RPMI8226 (cell line): Measurements from ENCODE around the gene CEBPE.
A peak's percentile ranks its signal among the peaks of the same experiment; 100 is the strongest.

Experiments used
- DNase-seq: peaks from one replicate; pipeline ENCODE4 v3.0.0-alpha.2; 2015

Gene CEBPE

DNA sequence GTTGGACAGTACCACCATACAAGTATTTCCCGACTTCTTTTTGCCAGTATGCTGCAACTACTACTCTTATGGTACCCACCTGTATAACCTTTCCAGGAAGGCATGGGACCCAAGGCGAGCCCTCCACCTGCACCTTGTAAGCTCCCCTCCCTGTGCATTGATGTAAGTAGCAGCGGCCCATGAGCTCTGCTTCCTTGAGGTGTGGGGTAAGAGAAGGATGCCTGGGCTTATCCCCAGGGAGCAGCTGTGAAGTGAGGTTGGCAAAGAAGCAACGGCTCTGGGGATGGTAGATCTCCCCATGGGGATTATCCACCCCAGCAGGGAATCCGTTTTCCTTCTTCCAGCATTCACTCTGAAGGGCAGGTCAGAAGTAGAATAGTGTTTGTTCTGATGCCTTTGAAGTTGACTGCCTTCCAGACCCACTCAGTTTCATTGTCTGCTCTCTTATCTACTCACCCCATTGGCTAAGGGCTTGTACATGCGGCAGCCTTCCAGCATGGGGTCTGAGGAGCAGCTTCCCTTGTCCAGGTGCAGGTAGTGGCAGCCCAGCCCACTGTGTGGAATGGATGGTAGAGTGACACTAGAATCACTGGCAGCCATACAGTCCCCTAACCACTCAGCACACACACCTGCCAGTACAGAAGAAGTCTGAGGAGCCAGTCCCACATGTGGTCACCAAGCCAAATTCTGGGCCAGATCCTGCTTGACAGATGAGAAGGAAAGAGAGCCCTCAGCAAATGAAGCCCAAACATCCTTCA, 17.7 kb downstream of the CEBPE start:
- DNase-seq = no peak

DNA sequence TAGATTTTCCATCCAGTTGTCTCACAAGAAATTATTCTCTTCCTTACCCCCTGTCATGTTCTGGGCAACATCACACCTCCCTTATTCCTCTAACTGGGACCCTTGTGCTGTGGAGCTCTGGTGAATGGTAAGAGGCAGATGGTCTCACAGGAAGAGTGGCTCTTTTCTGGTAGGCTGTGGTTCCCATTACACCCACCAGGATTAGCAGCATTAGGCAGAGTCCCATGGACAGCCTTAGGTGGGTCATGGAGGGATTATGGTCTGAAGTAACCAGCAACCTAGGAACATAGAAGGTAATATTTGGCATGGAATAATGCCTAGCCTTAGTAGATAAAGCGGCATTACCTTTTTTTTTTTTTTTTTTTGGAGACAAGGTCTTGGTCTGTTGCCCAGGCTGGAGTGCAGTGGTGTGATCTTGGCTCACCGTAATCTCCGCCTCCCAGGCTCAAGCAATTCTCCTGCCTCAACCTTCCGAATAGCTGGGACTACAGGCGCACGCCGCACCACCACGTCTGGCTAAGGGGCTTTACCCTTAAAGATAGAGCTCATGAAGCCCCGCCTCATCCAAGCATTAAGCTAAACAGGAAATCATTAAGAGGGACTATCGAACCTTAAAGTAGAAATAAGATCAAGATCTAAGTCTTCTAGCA, 19.7 kb downstream of the CEBPE start:
- no peak for DNase-seq

GRCh38 chr14:23097786-23098185, 21.3 kb downstream of the CEBPE start:
- no peak for DNase-seq

- DNase-seq = peak; percentile 98
Measured at GRCh38 chr14:23095196-23096108, 23.6 kb downstream of the CEBPE start, which contains the start of gene C14orf119. Gene C14orf119 (plus strand): TSS chr14:23095505. CDS start chr14:23097659, 2,154 bp downstream.

GRCh38 chr14:23094666-23095195, 24.3 kb downstream of the CEBPE start, which contains the start of gene ACIN1:
Gene ACIN1 (minus strand): TSS chr14:23095136. CDS start chr14:23095112, 24 bp downstream.
- peak; percentile 80 for DNase-seq

DNA sequence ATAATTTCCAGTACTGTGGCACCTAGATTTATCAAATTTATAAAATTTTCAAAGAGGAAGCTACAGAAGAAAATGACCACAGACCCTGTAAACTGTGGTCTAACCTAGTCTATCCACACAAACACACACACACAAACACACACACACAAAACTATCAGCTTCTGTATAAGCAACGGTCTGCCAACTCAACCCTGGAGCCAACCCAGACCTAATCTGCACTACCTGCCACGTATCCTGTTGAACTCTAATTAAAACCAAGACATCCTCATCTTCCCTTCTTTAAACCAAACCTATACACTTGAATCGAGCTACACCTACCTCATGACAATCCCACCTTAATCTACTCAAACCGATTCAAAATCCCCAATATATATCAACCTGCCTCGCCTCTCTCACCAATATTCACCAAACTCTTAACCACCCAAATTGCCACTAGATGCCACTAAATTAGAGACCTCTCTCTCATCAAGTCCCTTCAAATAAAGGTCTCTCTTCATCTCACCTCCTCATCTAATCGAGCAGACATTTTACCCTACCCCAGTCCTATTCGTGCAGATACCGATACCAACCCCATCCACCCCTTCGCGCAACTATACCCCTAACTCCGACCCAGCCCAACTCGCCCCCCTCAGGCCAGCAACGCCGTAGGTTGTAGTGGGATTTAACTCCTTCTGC, 24.9 kb downstream of the CEBPE start:
- no peak for DNase-seq

- no peak for DNase-seq
Measured at GRCh38 chr14:23093526-23093925, 25.5 kb downstream of the CEBPE start.

GRCh38 chr14:23093104-23093503, 26.0 kb downstream of the CEBPE start:
- DNase-seq = no peak

GRCh38 chr14:23091294-23092225, 27.5 kb downstream of the CEBPE start:
- no peak for DNase-seq

DNA sequence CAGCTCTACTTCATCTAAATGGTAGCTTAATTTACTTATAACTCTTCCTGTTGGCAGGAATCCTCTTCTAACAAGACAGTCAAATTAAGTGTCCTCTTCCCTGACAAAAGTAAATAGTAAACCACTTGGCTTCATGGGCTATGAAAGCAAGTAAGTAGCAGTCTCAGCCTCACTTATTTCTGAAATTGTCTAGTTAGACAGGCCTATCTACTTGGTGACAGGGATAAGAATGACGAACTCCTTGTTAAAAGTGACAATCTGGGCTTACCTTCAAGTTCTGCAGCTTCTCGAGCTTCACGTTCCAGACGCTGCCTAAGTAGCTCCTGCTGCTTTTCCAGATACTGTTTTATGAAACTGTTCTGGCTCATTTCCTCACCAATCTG, 28.8 kb downstream of the CEBPE start:
- DNase-seq = no peak

DNA sequence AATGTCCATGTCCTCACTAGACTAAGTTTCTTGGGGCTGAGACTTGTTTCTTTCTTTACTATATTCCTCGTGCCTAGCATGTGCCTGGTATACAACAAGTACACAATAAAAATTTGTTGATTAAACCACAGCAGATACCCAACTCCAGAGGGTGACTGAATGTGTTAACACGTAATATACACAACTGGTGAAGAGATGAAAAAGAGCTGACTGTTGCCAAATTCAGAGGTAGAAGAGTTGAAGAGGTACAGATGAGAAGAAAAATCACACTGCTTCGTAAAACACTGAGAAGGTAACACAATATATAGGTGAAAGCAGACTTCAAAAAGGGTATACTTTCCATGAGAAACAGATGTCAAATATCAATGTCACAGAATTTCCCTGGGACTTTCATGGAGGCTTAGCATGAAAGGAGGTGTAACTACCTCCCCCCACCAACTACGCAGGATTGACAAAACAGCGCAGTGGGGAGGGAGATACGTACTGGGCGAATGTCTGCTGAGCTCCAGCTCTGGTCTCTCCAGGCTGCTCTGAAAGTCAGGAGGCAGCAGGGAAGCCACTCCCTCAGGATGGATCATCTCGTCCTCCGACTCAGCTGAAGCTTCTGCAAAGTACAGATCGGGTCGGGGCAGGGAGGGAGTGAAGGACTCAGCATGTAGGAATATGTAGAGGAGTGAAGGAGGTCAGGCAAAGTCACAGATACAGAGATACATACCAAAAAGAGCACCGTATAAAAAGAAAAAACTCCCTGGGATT, 29.4 kb downstream of the CEBPE start:
- no peak for DNase-seq

- DNase-seq = no peak
Measured at GRCh38 chr14:23086565-23086964, 32.5 kb downstream of the CEBPE start.

DNA sequence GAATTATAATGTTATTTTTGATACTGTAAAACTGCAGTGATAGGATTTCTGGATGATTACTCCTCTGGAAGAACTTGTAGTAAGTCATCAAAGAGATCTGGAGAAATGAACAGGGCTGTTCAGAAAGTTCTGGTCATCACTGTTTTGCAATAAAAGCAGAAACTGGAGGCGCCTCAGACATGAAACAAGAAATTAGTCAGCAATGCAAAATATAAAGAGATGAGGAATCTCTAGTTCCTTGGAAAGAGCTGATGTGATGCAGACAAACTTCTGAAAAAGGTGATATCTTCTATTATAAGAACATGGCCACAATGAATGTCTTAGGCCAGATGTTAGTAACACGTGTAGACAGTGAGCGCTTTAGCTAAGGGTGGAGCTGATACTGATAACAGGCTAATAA, 33.6 kb downstream of the CEBPE start:
- DNase-seq = no peak

GRCh38 chr14:23080474-23080873, 38.6 kb downstream of the CEBPE start:
- no peak for DNase-seq

DNA sequence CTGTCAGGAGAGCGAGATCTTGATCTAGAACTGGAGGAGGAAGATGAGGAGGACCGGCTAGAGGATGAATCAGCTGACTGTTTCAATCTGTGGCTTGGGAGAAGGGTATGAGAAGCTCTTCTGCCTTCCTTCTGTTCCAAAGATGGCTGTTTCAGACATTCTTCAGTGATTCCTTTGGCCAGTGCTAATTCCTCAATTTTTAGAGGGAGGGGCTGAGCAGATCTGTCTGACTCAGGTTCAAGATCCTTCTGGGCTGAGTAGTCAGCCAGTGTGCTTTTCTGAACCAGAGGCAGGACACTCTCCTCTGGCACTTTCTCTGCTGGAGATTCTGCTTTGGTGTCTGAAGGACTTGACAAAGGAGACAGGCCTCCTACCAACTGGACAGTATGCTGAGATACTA, 39.3 kb downstream of the CEBPE start:
- no peak for DNase-seq

- DNase-seq = no peak
Measured at GRCh38 chr14:23078692-23079116, 40.4 kb downstream of the CEBPE start.

GRCh38 chr14:23077962-23078361, 41.1 kb downstream of the CEBPE start:
- DNase-seq = no peak

- peak; percentile 13 for DNase-seq
Measured at GRCh38 chr14:23076785-23077408, 42.2 kb downstream of the CEBPE start.

DNA sequence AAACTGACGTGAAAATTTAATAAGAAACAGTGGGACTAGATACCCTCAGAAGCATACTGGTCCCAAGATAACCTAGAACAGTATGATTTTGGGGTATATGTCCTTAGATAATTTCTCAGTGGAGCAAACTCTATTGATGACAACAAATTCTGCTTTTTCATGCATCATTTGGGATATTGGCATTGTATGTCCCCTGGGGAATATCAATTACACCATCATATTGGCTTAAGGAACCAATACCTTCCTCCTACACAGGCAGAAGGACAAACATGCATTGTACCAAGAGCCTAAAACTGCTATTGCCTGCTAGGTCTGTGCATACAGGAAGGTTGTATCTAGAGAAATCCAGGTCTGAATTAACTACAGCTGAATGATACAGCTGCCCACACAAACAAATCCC, 44.1 kb downstream of the CEBPE start:
- no peak for DNase-seq
